IPS DF 6.9 (cell line): Measurements from ENCODE around the gene DAGLA.

ENCODE experiments used
- DNase-seq: peaks from one replicate; pipeline ENCODE4 v3.0.0-alpha.2; 2013; ENCODE audit warnings: low read depth, low spot score
- H3K27ac ChIP-seq: one replicate; pipeline ENCODE4 v1.5.1; 2013; ENCODE audit warnings: low read length, control low read depth
- H3K27me3 ChIP-seq: 2 replicates; pipeline ENCODE4 v1.6.1; 2013; ENCODE audit warnings: mild to moderate bottlenecking, low read length; ENCODE audit not compliant: control insufficient read depth, insufficient read depth
- H3K36me3 ChIP-seq: 2 replicates; pipeline ENCODE4 v1.6.1; 2013; ENCODE audit warnings: low read length; ENCODE audit not compliant: control insufficient read depth, insufficient read depth
- H3K4me1 ChIP-seq: 2 replicates; pipeline ENCODE4 v1.6.1; 2013; ENCODE audit warnings: low read length; ENCODE audit not compliant: control insufficient read depth, insufficient read depth
- H3K4me3 ChIP-seq: 2 replicates; pipeline ENCODE4 v1.5.1; 2013; ENCODE audit warnings: mild to moderate bottlenecking, low read length
- H3K9me3 ChIP-seq: 2 replicates; pipeline ENCODE4 v1.6.1; 2013; ENCODE audit warnings: low read length, inconsistent platforms; ENCODE audit not compliant: control insufficient read depth, insufficient read depth
- whole genome bisulfite sequencing: extraction: QIAGEN DNeasy Blood & Tissue Kit; methylation state at CpG from one replicate; pipeline ENCODE4 v1.1.7; 2013; ENCODE audit warnings: mixed read lengths, missing lambda C conversion rate; ENCODE audit not compliant: insufficient read length, insufficient coverage; 5-methylcytosine and 5-hydroxymethylcytosine counted together

DAGLA gene

DNA sequence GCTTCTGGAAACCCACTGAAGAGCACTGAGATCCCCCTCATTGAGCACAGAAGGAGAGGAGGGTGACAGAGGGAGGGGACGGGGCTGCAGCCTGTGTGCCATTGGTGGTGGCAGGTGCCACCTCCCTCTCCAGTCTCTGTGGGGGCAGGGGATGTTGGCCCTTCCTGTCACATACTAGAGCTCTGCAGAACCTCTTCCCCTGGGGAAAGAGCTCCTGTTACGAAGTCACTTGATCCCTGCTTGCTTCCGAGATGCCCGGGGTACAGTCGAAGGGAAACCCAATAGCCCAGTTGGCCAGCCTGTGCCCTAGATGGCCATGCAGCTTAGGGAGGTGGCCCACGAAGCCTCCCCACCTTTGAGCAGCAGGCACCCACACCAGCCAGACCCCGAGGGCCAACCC, 29.4 kb downstream of the DAGLA start:
- WGBS = no CpG with 5 or more reads among the region's 7 CpGs
- H3K4me1 ChIP-seq = peaks cover 2% of the 10 kb centered on the region; the same call in 1 of the 2 replicates
- DNase-seq = no peak
- no peak overlapping the region for H3K27ac ChIP-seq
- H3K27me3 ChIP-seq = no peaks in the 10 kb centered on the region
- H3K9me3 ChIP-seq = no peaks in the 10 kb centered on the region
- H3K36me3 ChIP-seq = no peaks in the 10 kb centered on the region
- H3K4me3 ChIP-seq = no peak overlapping the region

DNA sequence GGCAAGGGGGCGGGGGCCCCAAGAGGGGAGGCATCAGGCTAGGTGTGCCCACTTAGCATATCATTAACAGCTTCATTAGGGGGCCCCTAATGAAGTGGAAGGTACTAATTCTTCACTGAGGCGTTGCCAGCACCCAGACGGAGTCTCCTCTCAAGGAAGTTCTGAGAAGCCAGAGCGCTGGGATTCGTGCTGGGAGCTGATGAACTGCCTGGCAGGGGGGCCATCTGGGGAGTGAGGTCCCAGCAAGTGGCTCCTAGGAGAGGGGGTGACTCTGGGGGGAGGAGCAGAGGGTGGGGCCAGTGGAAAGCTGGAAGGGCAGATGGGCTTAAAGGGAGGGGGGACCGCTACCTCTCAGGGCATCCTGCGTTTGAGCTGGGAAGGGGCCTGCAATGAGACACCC, 29.8 kb downstream of the DAGLA start:
- Histone ChIP-seq H3K27me3 (no peaks in the 10 kb centered on the region), H3K9me3 (no peaks in the 10 kb centered on the region), H3K27ac (no peak overlapping the region), H3K36me3 (no peaks in the 10 kb centered on the region), H3K4me1 (peaks cover 2% of the 10 kb centered on the region; the same call in 1 of the 2 replicates), H3K4me3 (no peak overlapping the region)
- WGBS = no CpG with 5 or more reads among the region's 7 CpGs
- DNase-seq = no peak

DNA sequence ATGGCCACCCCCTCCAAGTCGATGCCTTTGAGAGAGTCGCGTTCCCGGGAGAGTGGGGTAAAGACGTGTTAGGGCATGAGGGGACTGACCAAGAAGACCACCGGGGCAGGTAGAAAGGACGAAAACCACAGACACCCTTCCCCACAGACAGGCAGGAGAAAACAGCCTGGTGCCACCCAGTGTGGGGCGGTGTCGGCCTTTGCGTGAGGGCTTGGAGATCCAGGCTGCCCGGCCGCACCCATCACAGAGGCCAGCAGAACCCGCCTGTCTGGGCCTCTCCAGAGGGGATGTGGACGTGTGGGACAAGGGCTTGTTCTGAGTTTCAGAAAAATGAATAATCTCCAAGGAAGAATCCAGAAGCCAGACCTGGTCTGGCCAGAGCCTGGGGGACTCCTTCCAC, 30.8 kb downstream of the DAGLA start:
- H3K27me3 ChIP-seq = no peaks in the 10 kb centered on the region
- DNase-seq = no peak
- H3K27ac ChIP-seq = no peak overlapping the region
- H3K4me3 ChIP-seq = no peak overlapping the region
- no CpG with 5 or more reads among the region's 14 CpGs for WGBS
- no peaks in the 10 kb centered on the region for H3K36me3 ChIP-seq
- peaks cover 5% of the 10 kb centered on the region; the same call in 1 of the 2 replicates for H3K4me1 ChIP-seq
- H3K9me3 ChIP-seq = no peaks in the 10 kb centered on the region

DNA sequence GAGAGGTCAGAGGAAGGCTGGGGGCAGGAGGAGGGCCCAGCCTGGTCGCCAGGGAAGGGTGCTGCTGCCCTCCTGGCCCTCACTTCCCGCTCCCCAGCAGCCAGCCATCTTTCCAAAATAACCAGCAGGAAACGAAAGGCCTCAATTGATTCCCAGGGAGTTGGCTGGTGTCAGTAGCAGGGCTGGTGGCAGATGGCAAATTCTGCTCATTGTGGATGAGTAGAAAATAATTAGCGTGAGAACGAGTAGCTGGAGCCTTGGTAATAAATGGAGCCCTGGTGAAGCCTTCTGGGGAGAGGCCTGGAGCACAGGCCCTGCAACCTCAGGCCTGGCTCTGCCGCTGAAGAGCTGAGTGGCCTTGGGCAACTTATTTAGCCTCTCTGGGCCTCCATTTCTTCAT, 31.3 kb downstream of the DAGLA start:
- H3K36me3 ChIP-seq = no peaks in the 10 kb centered on the region
- WGBS = no CpG with 5 or more reads among the region's 6 CpGs
- peaks cover 6% of the 10 kb centered on the region; the same call in 1 of the 2 replicates for H3K4me1 ChIP-seq
- no peaks in the 10 kb centered on the region for H3K9me3 ChIP-seq
- H3K27ac ChIP-seq = no peak overlapping the region
- H3K27me3 ChIP-seq = no peaks in the 10 kb centered on the region
- no peak for DNase-seq
- no peak overlapping the region for H3K4me3 ChIP-seq

- DNase-seq = no peak
Measured at GRCh38 chr11:61712314-61712713, 32.1 kb downstream of the DAGLA start.

DNA sequence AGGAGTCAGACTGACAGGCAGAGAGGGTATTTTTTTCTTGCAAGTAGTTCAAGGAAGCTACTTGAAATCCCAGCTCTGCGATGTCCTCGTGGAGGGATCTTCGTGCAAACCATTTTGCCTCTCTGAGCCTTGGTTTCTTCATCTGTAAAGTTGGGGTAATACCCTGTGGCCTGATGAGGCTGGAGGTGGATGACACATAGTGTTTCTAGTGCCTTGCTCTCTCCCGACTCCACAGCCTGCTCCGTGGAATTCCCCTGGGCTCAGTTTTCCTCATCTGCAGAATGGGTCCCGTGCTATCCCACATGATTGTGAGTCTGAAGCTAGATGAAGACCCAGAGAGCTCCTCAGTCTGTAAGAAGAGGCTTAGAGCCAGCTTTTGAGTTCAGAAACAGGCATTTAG, 32.7 kb downstream of the DAGLA start:
- no peak for DNase-seq
- H3K27me3 ChIP-seq = no peaks in the 10 kb centered on the region
- WGBS = no CpG with 5 or more reads among the region's 6 CpGs

More at GRCh38 chr11:61712314-61712713, 32.1 kb downstream of the DAGLA start:
- H3K4me3 ChIP-seq = no peak overlapping the region
- WGBS = no CpG with 5 or more reads among the region's 12 CpGs
- no peaks in the 10 kb centered on the region for H3K36me3 ChIP-seq
- H3K4me1 ChIP-seq = peaks cover 10% of the 10 kb centered on the region; the same call in 1 of the 2 replicates
- H3K27me3 ChIP-seq = no peaks in the 10 kb centered on the region
- H3K27ac ChIP-seq = no peak overlapping the region
- no peaks in the 10 kb centered on the region for H3K9me3 ChIP-seq

GRCh38 chr11:61713464-61713863, 33.3 kb downstream of the DAGLA start:
- H3K36me3 ChIP-seq = no peaks in the 10 kb centered on the region
- peaks cover 17% of the 10 kb centered on the region for H3K4me1 ChIP-seq
- DNase-seq = no peak
- no peaks in the 10 kb centered on the region for H3K9me3 ChIP-seq
- no peak overlapping the region for H3K27ac ChIP-seq
- no CpG with 5 or more reads among the region's 9 CpGs for WGBS
- H3K27me3 ChIP-seq = no peaks in the 10 kb centered on the region
- H3K4me3 ChIP-seq = no peak overlapping the region

More for the DNA sequence above, 32.7 kb downstream of the DAGLA start:
- peaks cover 14% of the 10 kb centered on the region for H3K4me1 ChIP-seq
- H3K9me3 ChIP-seq = no peaks in the 10 kb centered on the region
- no peaks in the 10 kb centered on the region for H3K36me3 ChIP-seq
- H3K27ac ChIP-seq = no peak overlapping the region
- no peak overlapping the region for H3K4me3 ChIP-seq

- H3K36me3 ChIP-seq = no peaks in the 10 kb centered on the region
- no peaks in the 10 kb centered on the region for H3K9me3 ChIP-seq
- H3K27ac ChIP-seq = no peak overlapping the region
- no peak overlapping the region for H3K4me3 ChIP-seq
- H3K27me3 ChIP-seq = no peaks in the 10 kb centered on the region
- no CpG with 5 or more reads among the region's 5 CpGs for WGBS
- no peak for DNase-seq
- H3K4me1 ChIP-seq = peaks cover 17% of the 10 kb centered on the region
Measured at GRCh38 chr11:61713906-61714305, 33.7 kb downstream of the DAGLA start.

DNA sequence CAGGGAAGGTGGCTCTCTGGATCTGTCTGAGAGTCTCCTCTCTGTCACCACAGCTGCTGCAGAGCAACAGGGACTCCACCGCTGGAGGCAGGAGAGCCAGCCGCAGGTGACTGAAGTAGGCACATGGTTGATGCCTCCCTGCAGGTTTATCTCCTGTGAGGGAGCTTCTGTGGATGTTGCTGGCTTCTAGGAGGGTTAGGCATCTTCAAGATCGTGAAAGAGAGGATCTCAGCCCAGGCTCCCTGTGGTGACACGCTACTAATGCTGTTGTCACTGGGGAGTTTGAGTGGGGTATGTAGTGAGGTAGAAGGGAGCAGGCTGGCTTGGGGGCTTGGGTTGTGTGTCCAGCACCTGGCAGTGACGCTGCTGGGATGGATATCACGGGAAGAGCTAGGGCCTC, 34.1 kb downstream of the DAGLA start:
- Histone ChIP-seq H3K4me1 (peaks cover 19% of the 10 kb centered on the region), H3K27me3 (no peaks in the 10 kb centered on the region), H3K36me3 (no peaks in the 10 kb centered on the region), H3K27ac (no peak overlapping the region), H3K4me3 (no peak overlapping the region), H3K9me3 (no peaks in the 10 kb centered on the region)
- DNase-seq = no peak
- no CpG with 5 or more reads among the region's 6 CpGs for WGBS

DNA sequence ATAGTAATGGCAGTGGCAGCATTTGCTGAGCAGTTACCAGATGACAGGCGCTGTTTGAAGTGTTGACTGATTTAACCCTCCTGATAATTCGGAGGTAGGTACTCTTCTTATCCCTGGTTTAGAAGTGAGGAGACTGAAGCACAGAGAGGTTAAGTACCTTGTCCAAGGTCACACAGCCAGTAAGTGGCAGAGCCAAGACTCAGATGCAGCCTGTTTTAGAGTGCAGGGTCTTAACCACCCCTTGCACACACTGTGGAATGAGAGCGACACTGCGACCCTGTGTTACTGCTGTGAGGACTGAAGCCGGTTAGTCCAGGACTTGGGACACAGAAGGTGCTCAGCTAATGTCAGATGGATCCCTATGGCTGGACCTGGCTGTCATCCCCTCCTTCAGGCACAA, 34.7 kb downstream of the DAGLA start:
- Histone ChIP-seq H3K36me3 (no peaks in the 10 kb centered on the region), H3K4me1 (peaks cover 19% of the 10 kb centered on the region), H3K4me3 (no peak overlapping the region), H3K9me3 (no peaks in the 10 kb centered on the region), H3K27me3 (no peaks in the 10 kb centered on the region), H3K27ac (no peak overlapping the region)
- no peak for DNase-seq
- no CpG with 5 or more reads among the region's 5 CpGs for WGBS

- no peaks in the 10 kb centered on the region for H3K27me3 ChIP-seq
- H3K27ac ChIP-seq = no peak overlapping the region
- no peak overlapping the region for H3K4me3 ChIP-seq
- H3K4me1 ChIP-seq = peaks cover 19% of the 10 kb centered on the region
- DNase-seq = no peak
- no CpG with 5 or more reads among the region's 4 CpGs for WGBS
- H3K36me3 ChIP-seq = peaks cover 4% of the 10 kb centered on the region; the same call in 1 of the 2 replicates
- H3K9me3 ChIP-seq = no peaks in the 10 kb centered on the region
Measured at GRCh38 chr11:61715867-61716266, 35.7 kb downstream of the DAGLA start.
